T-helper 17 cell (primary cell): ENCODE results near the gene RBFOX2. TPM values are rescaled to one million over a fixed set of nuclear protein-coding genes. Genes with fewer than 3 reads are reported as not detected.

Experiments used
- ATAC-seq: fragments of 150-1000 bp; cut with Tn5 transposase; 2 replicates; pipeline ENCODE4 v1.10.0; 2021; ENCODE audit warnings: mild to moderate bottlenecking, moderate library complexity
- DNase-seq, 3 donors: peaks; one replicate each; pipeline versions ENCODE4 v3.0.0 to v3.0.0-alpha.2; 2020 to 2021
- H3K9me3 ChIP-seq: one replicate; pipeline ENCODE4 v1.7.0; 2013; ENCODE audit warnings: low read length, mild to moderate bottlenecking; ENCODE audit not compliant: control insufficient read depth, poor library complexity, severe bottlenecking
- H3K27ac Mint-ChIP-seq: one replicate; pipeline ENCODE4 v1.8.0; 2022; ENCODE audit warnings: mild to moderate bottlenecking, moderate library complexity, mixed read lengths
- H3K27me3 Mint-ChIP-seq: one replicate; pipeline ENCODE4 v1.8.0; 2022; ENCODE audit warnings: mixed read lengths
- H3K36me3 Mint-ChIP-seq: one replicate; pipeline ENCODE4 v1.8.0; 2022; ENCODE audit warnings: low read depth, mixed read lengths
- H3K4me1 Mint-ChIP-seq: one replicate; pipeline ENCODE4 v1.8.0; 2022; ENCODE audit warnings: mild to moderate bottlenecking, mixed read lengths
- H3K4me3 Mint-ChIP-seq: one replicate; pipeline ENCODE4 v1.8.0; 2022; ENCODE audit warnings: mild to moderate bottlenecking, moderate library complexity, mixed read lengths
- total RNA-seq, 4 donors: library from RNA in 2 of 4; stranded (reverse) in 2 of 4; gene quantifications; one replicate each; pipeline ENCODE4 v1.2.3 and lab custom pipeline; 2022 to 2026

The RBFOX2 gene
- total RNA-seq, 2 donors from 2014 or later, result 0.23 to 0.97 TPM

- H3K4me1 Mint-ChIP-seq, result peaks cover 2% of the 10 kb centered on the region
- H3K27ac Mint-ChIP-seq, result no peak overlapping the region
- H3K4me3 Mint-ChIP-seq, result no peak overlapping the region
- H3K9me3 ChIP-seq, result no peaks in the 10 kb centered on the region
- DNase-seq (no peak), ATAC-seq (no peak)
- H3K36me3 Mint-ChIP-seq, result no peaks in the 10 kb centered on the region
- peaks cover 32% of the 10 kb centered on the region for H3K27me3 Mint-ChIP-seq
Measured at GRCh38 chr22:36012332-36012731, 16.3 kb downstream of the RBFOX2 start.

- ATAC-seq, result no peak
- Mint-ChIP-seq H3K4me3 (no peak overlapping the region), H3K27ac (no peak overlapping the region), H3K4me1 (no peaks in the 10 kb centered on the region), H3K36me3 (no peaks in the 10 kb centered on the region), H3K27me3 (peaks cover 37% of the 10 kb centered on the region)
- no peak for DNase-seq
- H3K9me3 ChIP-seq, result no peaks in the 10 kb centered on the region
Measured at GRCh38 chr22:36010882-36011281, 17.7 kb downstream of the RBFOX2 start.

- no peak overlapping the region for H3K27ac Mint-ChIP-seq
- no peak for DNase-seq
- peaks cover 40% of the 10 kb centered on the region for H3K27me3 Mint-ChIP-seq
- no peak overlapping the region for H3K4me3 Mint-ChIP-seq
- no peak for ATAC-seq
- H3K9me3 ChIP-seq, result no peaks in the 10 kb centered on the region
- no peaks in the 10 kb centered on the region for H3K4me1 Mint-ChIP-seq
- H3K36me3 Mint-ChIP-seq, result no peaks in the 10 kb centered on the region
Measured at GRCh38 chr22:36010090-36010489, 18.5 kb downstream of the RBFOX2 start.

- DNase-seq (no peak), ATAC-seq (no peak)
- no peaks in the 10 kb centered on the region for H3K9me3 ChIP-seq
- H3K36me3 Mint-ChIP-seq, result peaks cover 2% of the 10 kb centered on the region
- H3K4me1 Mint-ChIP-seq, result no peaks in the 10 kb centered on the region
- no peak overlapping the region for H3K4me3 Mint-ChIP-seq
- peaks cover 41% of the 10 kb centered on the region for H3K27me3 Mint-ChIP-seq
- H3K27ac Mint-ChIP-seq, result no peak overlapping the region
Measured at GRCh38 chr22:36009085-36009484, 19.5 kb downstream of the RBFOX2 start.

GRCh38 chr22:36008565-36008964, 20.1 kb downstream of the RBFOX2 start:
- H3K36me3 Mint-ChIP-seq, result peaks cover 3% of the 10 kb centered on the region
- peaks cover 40% of the 10 kb centered on the region for H3K27me3 Mint-ChIP-seq
- DNase-seq, result no peak
- no peaks in the 10 kb centered on the region for H3K4me1 Mint-ChIP-seq
- no peak for ATAC-seq
- H3K9me3 ChIP-seq, result no peaks in the 10 kb centered on the region
- no peak overlapping the region for H3K4me3 Mint-ChIP-seq
- H3K27ac Mint-ChIP-seq, result no peak overlapping the region

GRCh38 chr22:36008131-36008530, 20.5 kb downstream of the RBFOX2 start:
- no peak for ATAC-seq
- H3K27me3 Mint-ChIP-seq, result peaks cover 38% of the 10 kb centered on the region

GRCh38 chr22:36003972-36004674, 24.5 kb downstream of the RBFOX2 start:
- DNase-seq, result no peak
- ATAC-seq, result no peak
- no peaks in the 10 kb centered on the region for H3K9me3 ChIP-seq

More at GRCh38 chr22:36008131-36008530, 20.5 kb downstream of the RBFOX2 start:
- DNase-seq, result no peak
- peaks cover 3% of the 10 kb centered on the region for H3K36me3 Mint-ChIP-seq
- no peak overlapping the region for H3K27ac Mint-ChIP-seq
- H3K4me3 Mint-ChIP-seq, result no peak overlapping the region
- no peaks in the 10 kb centered on the region for H3K4me1 Mint-ChIP-seq
- H3K9me3 ChIP-seq, result no peaks in the 10 kb centered on the region

GRCh38 chr22:36002718-36003260, 25.8 kb downstream of the RBFOX2 start:
- H3K27ac Mint-ChIP-seq, result no peak overlapping the region
- no peak for ATAC-seq
- peaks cover 35% of the 10 kb centered on the region for H3K27me3 Mint-ChIP-seq
- no peaks in the 10 kb centered on the region for H3K9me3 ChIP-seq
- no peaks in the 10 kb centered on the region for H3K4me1 Mint-ChIP-seq
- DNase-seq, result no peak
- H3K4me3 Mint-ChIP-seq, result no peak overlapping the region
- peaks cover 9% of the 10 kb centered on the region for H3K36me3 Mint-ChIP-seq

More at GRCh38 chr22:36003972-36004674, 24.5 kb downstream of the RBFOX2 start:
- Mint-ChIP-seq H3K36me3 (peaks cover 9% of the 10 kb centered on the region), H3K4me3 (no peak overlapping the region), H3K4me1 (no peaks in the 10 kb centered on the region), H3K27ac (no peak overlapping the region), H3K27me3 (peaks cover 30% of the 10 kb centered on the region)

- H3K27ac Mint-ChIP-seq, result no peak overlapping the region
- peaks cover 2% of the 10 kb centered on the region for H3K4me1 Mint-ChIP-seq
- peaks cover 9% of the 10 kb centered on the region for H3K36me3 Mint-ChIP-seq
- ATAC-seq (no peak), DNase-seq (no peak)
- no peaks in the 10 kb centered on the region for H3K9me3 ChIP-seq
- H3K4me3 Mint-ChIP-seq, result no peak overlapping the region
- H3K27me3 Mint-ChIP-seq, result peaks cover 35% of the 10 kb centered on the region
Measured at GRCh38 chr22:36002084-36002483, 26.5 kb downstream of the RBFOX2 start.

GRCh38 chr22:35998748-35999147, 29.9 kb downstream of the RBFOX2 start:
- H3K4me1 Mint-ChIP-seq, result peaks cover 2% of the 10 kb centered on the region
- H3K36me3 Mint-ChIP-seq, result peaks cover 5% of the 10 kb centered on the region
- DNase-seq (no peak), ATAC-seq (no peak)
- H3K27me3 Mint-ChIP-seq, result peaks cover 25% of the 10 kb centered on the region
- H3K9me3 ChIP-seq, result no peaks in the 10 kb centered on the region
- no peak overlapping the region for H3K4me3 Mint-ChIP-seq
- no peak overlapping the region for H3K27ac Mint-ChIP-seq

GRCh38 chr22:35997438-35997837, 31.2 kb downstream of the RBFOX2 start:
- peaks cover 2% of the 10 kb centered on the region for H3K4me1 Mint-ChIP-seq
- no peaks in the 10 kb centered on the region for H3K9me3 ChIP-seq
- no peak overlapping the region for H3K4me3 Mint-ChIP-seq
- ATAC-seq (no peak), DNase-seq (no peak)
- peaks cover 22% of the 10 kb centered on the region for H3K27me3 Mint-ChIP-seq
- H3K27ac Mint-ChIP-seq, result no peak overlapping the region
- H3K36me3 Mint-ChIP-seq, result peaks cover 2% of the 10 kb centered on the region

- ATAC-seq (no peak), DNase-seq (no peak)
- Mint-ChIP-seq H3K27me3 (peaks cover 26% of the 10 kb centered on the region), H3K4me1 (peaks cover 2% of the 10 kb centered on the region), H3K27ac (no peak overlapping the region), H3K36me3 (peaks cover 2% of the 10 kb centered on the region), H3K4me3 (no peak overlapping the region)
- no peaks in the 10 kb centered on the region for H3K9me3 ChIP-seq
Measured at GRCh38 chr22:35996596-35996995, 32.0 kb downstream of the RBFOX2 start.

- no peak overlapping the region for H3K27ac Mint-ChIP-seq
Measured at GRCh38 chr22:35995772-35996171, 32.9 kb downstream of the RBFOX2 start.

GRCh38 chr22:35995348-35995747, 33.3 kb downstream of the RBFOX2 start:
- H3K9me3 ChIP-seq, result no peaks in the 10 kb centered on the region
- H3K36me3 Mint-ChIP-seq, result no peaks in the 10 kb centered on the region
- peaks cover 26% of the 10 kb centered on the region for H3K27me3 Mint-ChIP-seq
- ATAC-seq (no peak), DNase-seq (no peak)
- H3K27ac Mint-ChIP-seq, result no peak overlapping the region
- peaks cover 2% of the 10 kb centered on the region for H3K4me1 Mint-ChIP-seq
- H3K4me3 Mint-ChIP-seq, result no peak overlapping the region

More at GRCh38 chr22:35995772-35996171, 32.9 kb downstream of the RBFOX2 start:
- peaks cover 26% of the 10 kb centered on the region for H3K27me3 Mint-ChIP-seq
- peaks cover 2% of the 10 kb centered on the region for H3K4me1 Mint-ChIP-seq
- no peak for ATAC-seq
- peaks cover 2% of the 10 kb centered on the region for H3K36me3 Mint-ChIP-seq
- H3K4me3 Mint-ChIP-seq, result no peak overlapping the region
- no peak for DNase-seq
- no peaks in the 10 kb centered on the region for H3K9me3 ChIP-seq
